ENCODE measurements around the gene SUCNR1. TPM values are rescaled to one million over a fixed set of nuclear protein-coding genes. Genes with fewer than 3 reads are reported as not detected.
"Not testable (repeated sequence)": the region's sequence is repeated elsewhere in the genome, so short reads cannot be mapped to it uniquely, and the experiment has no call there.

The SUCNR1 gene
- total RNA-seq, 1 donor from 2014 or later = not detected

GRCh38 chr3:151898564-151899261, 25.3 kb downstream of the SUCNR1 start:
- H3K27ac Mint-ChIP-seq; DNase-seq (ENCODE audit: low spot score); H3K36me3 Mint-ChIP-seq (ENCODE audit: low read depth); H3K4me3 Mint-ChIP-seq; intact Hi-C loops (cut with micrococcal nuclease); H3K27me3 Mint-ChIP-seq (ENCODE audit: insufficient read depth); H3K9me3 Mint-ChIP-seq: not testable (repeated sequence)
- peaks cover 40% of the 10 kb centered on the region for H3K4me1 Mint-ChIP-seq (ENCODE audit: low read depth)

DNA sequence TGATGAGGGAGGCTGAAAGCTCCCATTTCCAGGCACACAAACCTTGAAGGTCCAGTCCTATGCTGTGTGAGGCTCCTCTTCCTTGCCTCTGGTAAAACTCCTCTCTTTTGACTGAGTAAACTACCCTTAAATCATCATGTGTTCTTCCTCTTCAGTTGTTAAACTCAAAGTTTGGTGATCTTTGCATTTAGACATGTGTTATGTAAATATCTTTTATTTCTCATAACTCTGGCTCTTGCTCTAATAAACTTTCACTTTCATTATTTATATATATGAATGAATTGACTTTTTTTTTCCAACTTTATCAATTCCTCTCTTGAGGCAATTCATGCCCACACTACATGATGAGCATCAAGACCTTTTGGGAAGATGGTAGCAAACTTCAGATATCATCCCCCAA, 26.6 kb downstream of the SUCNR1 start:
- peaks cover 10% of the 10 kb centered on the region for H3K27me3 Mint-ChIP-seq (ENCODE audit: insufficient read depth)
- no peak overlapping the region for H3K27ac Mint-ChIP-seq
- intact Hi-C loops (cut with micrococcal nuclease) = no loop called here
- peaks cover 40% of the 10 kb centered on the region for H3K4me1 Mint-ChIP-seq (ENCODE audit: low read depth)
- no peaks in the 10 kb centered on the region for H3K9me3 Mint-ChIP-seq
- no peak overlapping the region for H3K4me3 Mint-ChIP-seq
- H3K36me3 Mint-ChIP-seq (ENCODE audit: low read depth) = no peaks in the 10 kb centered on the region
- no peak for DNase-seq (ENCODE audit: low spot score)

- no peak for DNase-seq (ENCODE audit: low spot score)
- intact Hi-C loops (cut with micrococcal nuclease) = no loop called here
- H3K27ac Mint-ChIP-seq = no peak overlapping the region
- H3K36me3 Mint-ChIP-seq (ENCODE audit: low read depth) = no peaks in the 10 kb centered on the region
- peaks cover 35% of the 10 kb centered on the region for H3K4me1 Mint-ChIP-seq (ENCODE audit: low read depth)
- H3K4me3 Mint-ChIP-seq = no peak overlapping the region
- H3K9me3 Mint-ChIP-seq = no peaks in the 10 kb centered on the region
- peaks cover 10% of the 10 kb centered on the region for H3K27me3 Mint-ChIP-seq (ENCODE audit: insufficient read depth)
Measured at GRCh38 chr3:151900460-151900859, 27.0 kb downstream of the SUCNR1 start.

- intact Hi-C loops (cut with micrococcal nuclease) = no loop called here
- Mint-ChIP-seq H3K27ac (no peak overlapping the region), H3K36me3 (ENCODE audit: low read depth) (no peaks in the 10 kb centered on the region), H3K27me3 (ENCODE audit: insufficient read depth) (peaks cover 10% of the 10 kb centered on the region), H3K4me3 (no peak overlapping the region), H3K4me1 (ENCODE audit: low read depth) (peaks cover 29% of the 10 kb centered on the region), H3K9me3 (no peaks in the 10 kb centered on the region)
- no peak for DNase-seq (ENCODE audit: low spot score)
Measured at GRCh38 chr3:151900884-151901643, 27.6 kb downstream of the SUCNR1 start.

- peaks cover 22% of the 10 kb centered on the region for H3K4me1 Mint-ChIP-seq (ENCODE audit: low read depth)
- intact Hi-C loops (cut with micrococcal nuclease) = no loop called here
Measured at GRCh38 chr3:151901644-151902285, 28.3 kb downstream of the SUCNR1 start.

GRCh38 chr3:151903501-151903991, 30.1 kb downstream of the SUCNR1 start:
- H3K4me1 Mint-ChIP-seq (ENCODE audit: low read depth) = peaks cover 21% of the 10 kb centered on the region
- DNase-seq (ENCODE audit: low spot score) = no peak
- intact Hi-C loops (cut with micrococcal nuclease) = no loop called here
- no peaks in the 10 kb centered on the region for H3K9me3 Mint-ChIP-seq
- H3K27me3 Mint-ChIP-seq (ENCODE audit: insufficient read depth) = peaks cover 14% of the 10 kb centered on the region
- no peaks in the 10 kb centered on the region for H3K36me3 Mint-ChIP-seq (ENCODE audit: low read depth)
- no peak overlapping the region for H3K4me3 Mint-ChIP-seq
- no peak overlapping the region for H3K27ac Mint-ChIP-seq

More at GRCh38 chr3:151901644-151902285, 28.3 kb downstream of the SUCNR1 start:
- DNase-seq (ENCODE audit: low spot score) = no peak
- H3K36me3 Mint-ChIP-seq (ENCODE audit: low read depth) = no peaks in the 10 kb centered on the region
- no peaks in the 10 kb centered on the region for H3K9me3 Mint-ChIP-seq
- no peak overlapping the region for H3K27ac Mint-ChIP-seq
- H3K27me3 Mint-ChIP-seq (ENCODE audit: insufficient read depth) = peaks cover 10% of the 10 kb centered on the region
- no peak overlapping the region for H3K4me3 Mint-ChIP-seq

- no peak for DNase-seq (ENCODE audit: low spot score)
- intact Hi-C loops (cut with micrococcal nuclease) = no loop called here
- Mint-ChIP-seq H3K4me1 (ENCODE audit: low read depth) (peaks cover 11% of the 10 kb centered on the region), H3K9me3 (no peaks in the 10 kb centered on the region), H3K4me3 (no peak overlapping the region), H3K27ac (no peak overlapping the region), H3K27me3 (ENCODE audit: insufficient read depth) (peaks cover 18% of the 10 kb centered on the region), H3K36me3 (ENCODE audit: low read depth) (no peaks in the 10 kb centered on the region)
Measured at GRCh38 chr3:151905647-151906046, 32.2 kb downstream of the SUCNR1 start.

GRCh38 chr3:151906751-151907150, 33.3 kb downstream of the SUCNR1 start:
- peaks cover 14% of the 10 kb centered on the region for H3K27me3 Mint-ChIP-seq (ENCODE audit: insufficient read depth)
- no peaks in the 10 kb centered on the region for H3K4me1 Mint-ChIP-seq (ENCODE audit: low read depth)
- intact Hi-C loops (cut with micrococcal nuclease) = no loop called here
- no peaks in the 10 kb centered on the region for H3K36me3 Mint-ChIP-seq (ENCODE audit: low read depth)
- DNase-seq (ENCODE audit: low spot score) = no peak
- no peak overlapping the region for H3K4me3 Mint-ChIP-seq
- H3K9me3 Mint-ChIP-seq = no peaks in the 10 kb centered on the region
- H3K27ac Mint-ChIP-seq = no peak overlapping the region

DNA sequence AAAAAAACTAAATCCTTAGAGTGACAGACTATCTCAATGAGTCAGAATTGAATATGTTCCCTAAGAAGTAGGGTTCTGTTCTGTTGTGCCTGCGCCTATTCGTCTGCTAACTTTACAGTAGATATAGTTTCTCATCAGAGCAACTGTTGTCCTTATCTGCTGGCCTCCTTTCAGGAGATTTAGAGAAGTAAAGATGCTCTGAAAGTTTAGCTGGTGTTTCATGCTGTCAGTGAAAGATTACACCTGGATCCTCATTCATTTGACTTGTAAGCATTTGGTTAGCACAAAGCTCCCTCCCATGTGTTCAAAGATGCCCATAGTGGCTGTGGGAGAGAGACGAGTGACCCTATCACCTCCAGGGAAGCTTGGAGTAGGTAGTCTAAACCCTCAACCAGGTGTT, 35.0 kb downstream of the SUCNR1 start:
- no peak overlapping the region for H3K4me3 Mint-ChIP-seq
- intact Hi-C loops (cut with micrococcal nuclease) = no loop called here
- H3K9me3 Mint-ChIP-seq = no peaks in the 10 kb centered on the region
- no peaks in the 10 kb centered on the region for H3K36me3 Mint-ChIP-seq (ENCODE audit: low read depth)
- H3K4me1 Mint-ChIP-seq (ENCODE audit: low read depth) = no peaks in the 10 kb centered on the region
- no peak overlapping the region for H3K27ac Mint-ChIP-seq
- no peak for DNase-seq (ENCODE audit: low spot score)
- H3K27me3 Mint-ChIP-seq (ENCODE audit: insufficient read depth) = peaks cover 13% of the 10 kb centered on the region

GRCh38 chr3:151909681-151910405, 36.4 kb downstream of the SUCNR1 start:
- Mint-ChIP-seq H3K27me3 (ENCODE audit: insufficient read depth) (peaks cover 13% of the 10 kb centered on the region), H3K4me3 (no peak overlapping the region), H3K36me3 (ENCODE audit: low read depth) (no peaks in the 10 kb centered on the region), H3K27ac (no peak overlapping the region), H3K9me3 (no peaks in the 10 kb centered on the region), H3K4me1 (ENCODE audit: low read depth) (no peaks in the 10 kb centered on the region)
- intact Hi-C loops (cut with micrococcal nuclease) = no loop called here
- DNase-seq (ENCODE audit: low spot score) = no peak

DNA sequence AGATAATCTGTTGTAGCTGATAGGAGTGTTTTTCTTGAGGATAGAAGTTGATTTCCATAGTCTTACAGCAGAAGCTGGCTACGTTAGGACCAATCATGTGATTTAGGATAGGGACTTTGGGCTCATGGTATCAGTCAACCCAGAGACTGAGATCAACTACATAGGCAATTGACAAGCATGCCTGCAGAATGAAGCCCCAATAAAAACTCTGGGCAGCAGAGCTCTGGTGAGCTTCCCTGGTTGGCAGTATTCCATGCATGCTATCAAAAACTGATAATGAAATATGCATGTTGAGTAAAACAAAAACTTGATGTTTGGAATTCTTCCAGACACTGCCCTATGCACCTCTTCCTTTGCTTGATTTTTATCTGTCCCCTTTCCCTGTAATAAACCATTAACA, 38.0 kb downstream of the SUCNR1 start:
- H3K4me1 Mint-ChIP-seq (ENCODE audit: low read depth) = no peaks in the 10 kb centered on the region
- intact Hi-C loops (cut with micrococcal nuclease) = no loop called here
- no peak overlapping the region for H3K27ac Mint-ChIP-seq

DNA sequence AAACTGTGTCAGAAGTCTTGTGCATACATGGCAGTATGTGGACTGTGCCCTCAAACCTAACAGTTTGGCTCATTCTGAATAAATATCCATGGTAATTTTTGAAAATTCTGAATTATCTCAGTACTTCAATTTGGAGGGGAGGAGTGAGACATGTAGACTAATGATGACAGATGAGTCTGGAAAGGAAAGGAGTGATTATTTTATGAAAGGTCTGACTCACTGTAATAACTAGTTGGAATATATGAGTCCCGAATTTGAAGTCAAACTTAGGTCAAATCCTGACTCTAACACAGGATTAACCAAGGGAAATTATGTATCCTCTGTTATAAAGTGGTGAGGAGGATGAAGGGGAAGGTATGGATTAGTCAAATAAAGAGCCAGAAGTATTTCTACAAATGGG, 38.6 kb downstream of the SUCNR1 start:
- intact Hi-C loops (cut with micrococcal nuclease) = no loop called here

More for the DNA sequence above, 38.0 kb downstream of the SUCNR1 start:
- H3K9me3 Mint-ChIP-seq = no peaks in the 10 kb centered on the region
- peaks cover 18% of the 10 kb centered on the region for H3K27me3 Mint-ChIP-seq (ENCODE audit: insufficient read depth)
- no peak for DNase-seq (ENCODE audit: low spot score)
- no peaks in the 10 kb centered on the region for H3K36me3 Mint-ChIP-seq (ENCODE audit: low read depth)
- no peak overlapping the region for H3K4me3 Mint-ChIP-seq

More for the DNA sequence above, 38.6 kb downstream of the SUCNR1 start:
- no peaks in the 10 kb centered on the region for H3K36me3 Mint-ChIP-seq (ENCODE audit: low read depth)
- peaks cover 18% of the 10 kb centered on the region for H3K27me3 Mint-ChIP-seq (ENCODE audit: insufficient read depth)
- no peak overlapping the region for H3K4me3 Mint-ChIP-seq
- no peak overlapping the region for H3K27ac Mint-ChIP-seq
- no peaks in the 10 kb centered on the region for H3K4me1 Mint-ChIP-seq (ENCODE audit: low read depth)
- no peaks in the 10 kb centered on the region for H3K9me3 Mint-ChIP-seq
- no peak for DNase-seq (ENCODE audit: low spot score)
